GM21619 (cell line): ENCODE results near the gene INHA.

Experiments used
- ATAC-seq: cut with Tn5 transposase; IDR thresholded peaks from one replicate; pipeline ENCODE4 v1.9.1; 2021; ENCODE audit not compliant: unreplicated experiment

Gene INHA

GRCh38 chr2:219608399-219608964, 36.4 kb downstream of the INHA start:
- no peak for ATAC-seq

- ATAC-seq, result no peak
Measured at GRCh38 chr2:219609149-219609750, 37.1 kb downstream of the INHA start.

GRCh38 chr2:219611306-219611705, 39.2 kb downstream of the INHA start:
- ATAC-seq, result no peak

- no peak for ATAC-seq
Measured at GRCh38 chr2:219611866-219612576, 39.9 kb downstream of the INHA start.

- ATAC-seq, result no peak
Measured at GRCh38 chr2:219612577-219613286, 40.6 kb downstream of the INHA start.

- no peak for ATAC-seq
Measured at GRCh38 chr2:219613461-219614070, 41.5 kb downstream of the INHA start.

GRCh38 chr2:219614076-219614860, 42.2 kb downstream of the INHA start:
- ATAC-seq, result no peak

- no peak for ATAC-seq
Measured at GRCh38 chr2:219615036-219615435, 42.9 kb downstream of the INHA start.

- ATAC-seq, result no peak
Measured at GRCh38 chr2:219615894-219616293, 43.8 kb downstream of the INHA start.

- ATAC-seq, result no peak
Measured at GRCh38 chr2:219616550-219616949, 44.4 kb downstream of the INHA start.

- no peak for ATAC-seq
Measured at GRCh38 chr2:219618733-219619122, 46.6 kb downstream of the INHA start.

- no peak for ATAC-seq
Measured at GRCh38 chr2:219619235-219619634, 47.1 kb downstream of the INHA start.

- ATAC-seq, result no peak
Measured at GRCh38 chr2:219620546-219620945, 48.4 kb downstream of the INHA start.

- no peak for ATAC-seq
Measured at GRCh38 chr2:219621935-219622334, 49.8 kb downstream of the INHA start.

- ATAC-seq, result no peak
Measured at GRCh38 chr2:219622472-219622871, 50.4 kb downstream of the INHA start.

GRCh38 chr2:219624565-219624964, 52.5 kb downstream of the INHA start:
- no peak for ATAC-seq

- ATAC-seq, result no peak
Measured at GRCh38 chr2:219625179-219625578, 53.1 kb downstream of the INHA start.
